RKO (cell line): ENCODE measurements around the gene AOC1.

Source experiments
- DNase-seq: peaks from one replicate; pipeline ENCODE4 v3.0.0-alpha.2; 2016; ENCODE audit warnings: low spot score

The AOC1 gene

DNA sequence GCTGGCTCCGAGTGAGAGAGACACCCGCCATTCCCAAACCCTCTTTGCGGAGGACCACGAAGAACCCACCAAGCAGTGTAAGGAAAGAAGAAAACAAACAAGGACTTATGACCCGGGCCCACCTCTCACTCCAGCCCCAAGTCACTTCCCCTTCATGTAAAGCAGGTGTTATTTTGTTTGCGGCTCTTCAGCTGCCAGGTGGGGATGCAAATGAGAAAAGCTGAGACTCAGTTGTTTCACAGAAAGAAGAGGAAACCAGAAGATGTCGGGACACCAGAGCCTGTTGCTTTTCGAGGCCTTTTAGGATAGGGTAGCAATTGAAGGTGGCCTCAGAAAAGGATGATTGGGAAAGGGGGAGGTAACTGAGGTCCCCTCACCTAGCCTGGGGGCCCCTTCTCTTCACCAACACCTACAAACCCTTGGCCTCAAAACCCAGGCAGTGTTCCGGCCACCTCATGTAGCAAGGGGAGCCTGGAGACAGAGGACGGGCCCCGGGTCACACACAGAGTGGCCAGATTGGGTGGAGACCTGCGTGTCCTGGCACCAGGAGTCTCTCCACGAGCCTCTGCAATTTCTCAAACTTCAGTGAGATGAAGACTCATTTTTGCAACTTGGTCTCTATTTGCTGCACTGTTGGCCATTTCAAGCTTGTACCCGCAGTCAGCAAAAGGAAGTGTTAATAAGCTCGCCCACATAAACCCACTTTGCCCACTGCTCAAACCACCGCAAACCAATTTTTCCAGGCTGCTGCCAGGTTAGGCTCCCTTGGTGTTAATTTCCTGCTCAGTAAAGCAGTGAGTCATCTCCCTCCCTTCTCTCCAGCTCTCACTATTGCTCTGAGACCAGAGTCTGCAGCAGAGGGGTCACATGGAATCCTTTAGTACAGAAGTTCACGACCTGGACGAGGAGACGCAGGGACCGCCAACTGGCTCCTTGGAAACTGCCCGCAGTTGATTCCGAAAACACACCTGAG is 45.5 kb downstream of the AOC1 start:
- no peak for DNase-seq

DNA sequence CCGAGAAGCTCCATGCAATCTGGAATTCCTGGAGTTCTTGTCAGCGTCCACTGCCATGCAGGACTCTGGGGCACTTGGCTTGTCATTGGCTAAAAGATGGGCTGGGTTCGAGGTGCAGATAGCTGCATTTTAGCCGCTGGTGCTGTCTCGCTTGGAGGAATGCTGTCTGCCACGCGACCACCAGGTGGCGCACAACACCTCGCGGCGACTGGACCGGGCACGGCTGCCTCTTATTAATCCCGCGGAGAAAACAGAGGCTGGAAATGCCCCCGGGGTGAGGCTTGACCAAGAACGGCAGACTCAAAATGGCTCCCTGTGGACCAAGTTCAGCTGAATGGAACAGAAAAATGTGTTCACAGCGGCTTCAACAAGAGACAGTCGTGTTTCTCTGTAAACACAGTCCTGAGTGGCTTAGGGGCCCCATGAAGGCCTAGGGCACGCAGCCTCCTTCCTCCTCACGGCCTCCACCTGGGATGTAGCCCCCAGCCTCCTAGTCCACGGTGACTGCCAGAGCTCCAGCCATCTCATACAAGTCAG is 46.2 kb downstream of the AOC1 start:
- DNase-seq = peak; percentile 77

DNA sequence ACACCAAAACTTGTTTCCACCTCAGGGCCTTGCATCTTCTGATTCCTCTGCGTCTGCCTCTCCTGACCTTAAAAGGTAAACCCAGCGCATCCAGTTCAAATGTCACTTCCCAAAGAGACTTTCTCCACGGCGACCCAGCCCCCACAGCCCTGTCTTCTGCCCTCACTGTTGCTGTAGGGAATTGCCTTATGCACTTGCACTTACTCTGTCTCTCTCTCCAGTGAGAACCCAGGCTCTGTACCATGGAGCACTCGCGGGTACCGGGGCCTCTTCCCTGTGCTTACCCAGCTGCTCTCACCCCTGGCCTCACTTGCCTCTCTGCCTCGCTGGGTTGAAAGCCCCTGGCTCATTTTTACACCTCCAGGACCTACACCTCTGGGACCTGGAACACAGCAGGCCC is 48.4 kb downstream of the AOC1 start:
- no peak for DNase-seq

GRCh38 chr7:150901160-150902035 is 49.1 kb downstream of the AOC1 start:
- DNase-seq = no peak

GRCh38 chr7:150902078-150903033 is 50.0 kb downstream of the AOC1 start:
- no peak for DNase-seq

- DNase-seq = peak; percentile 63
Observed at GRCh38 chr7:150903606-150904005, 51.3 kb downstream of the AOC1 start.

DNA sequence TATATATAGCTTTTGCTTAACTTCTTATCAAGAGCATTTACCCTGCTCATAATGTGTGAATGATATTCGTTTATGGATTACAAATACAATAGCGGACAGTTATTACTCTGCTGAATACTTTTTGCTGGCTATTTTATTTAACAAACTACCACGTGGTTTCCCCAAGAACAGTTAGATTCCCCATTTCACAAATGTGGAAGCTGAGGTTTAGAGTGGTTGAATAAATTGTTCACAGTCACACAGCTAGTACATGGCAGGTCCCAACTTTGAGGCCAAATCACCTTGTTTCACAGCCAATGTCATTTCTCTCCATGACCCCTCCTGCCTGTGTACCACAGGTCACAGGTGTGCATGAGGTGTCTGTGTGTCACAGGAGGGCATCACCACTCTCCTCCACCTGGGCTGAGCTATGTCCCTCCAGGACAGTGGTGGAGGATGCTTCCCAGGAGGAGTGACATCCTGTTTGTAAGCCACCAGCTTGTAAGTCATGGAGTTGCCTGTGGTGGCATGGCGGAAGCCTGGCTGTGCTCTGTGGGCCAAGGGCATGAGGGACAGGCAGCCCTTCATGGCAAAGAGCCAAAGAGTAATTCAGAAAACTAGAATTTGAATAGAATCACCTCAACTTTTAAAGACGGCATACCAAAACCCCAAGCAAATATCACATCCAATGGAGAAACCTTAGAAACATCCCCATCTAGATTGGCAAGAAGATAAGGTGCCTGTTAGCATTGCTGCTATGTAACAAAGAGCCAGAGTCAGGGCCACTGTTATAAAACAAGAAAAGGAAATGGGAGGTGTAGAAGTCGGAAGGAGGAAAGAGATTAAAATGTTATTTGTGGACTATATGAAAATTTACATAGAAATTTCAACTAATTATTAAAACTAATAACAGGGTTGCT is 51.9 kb downstream of the AOC1 start:
- DNase-seq = no peak

GRCh38 chr7:150908173-150908572 is 55.9 kb downstream of the AOC1 start:
- DNase-seq = no peak

DNA sequence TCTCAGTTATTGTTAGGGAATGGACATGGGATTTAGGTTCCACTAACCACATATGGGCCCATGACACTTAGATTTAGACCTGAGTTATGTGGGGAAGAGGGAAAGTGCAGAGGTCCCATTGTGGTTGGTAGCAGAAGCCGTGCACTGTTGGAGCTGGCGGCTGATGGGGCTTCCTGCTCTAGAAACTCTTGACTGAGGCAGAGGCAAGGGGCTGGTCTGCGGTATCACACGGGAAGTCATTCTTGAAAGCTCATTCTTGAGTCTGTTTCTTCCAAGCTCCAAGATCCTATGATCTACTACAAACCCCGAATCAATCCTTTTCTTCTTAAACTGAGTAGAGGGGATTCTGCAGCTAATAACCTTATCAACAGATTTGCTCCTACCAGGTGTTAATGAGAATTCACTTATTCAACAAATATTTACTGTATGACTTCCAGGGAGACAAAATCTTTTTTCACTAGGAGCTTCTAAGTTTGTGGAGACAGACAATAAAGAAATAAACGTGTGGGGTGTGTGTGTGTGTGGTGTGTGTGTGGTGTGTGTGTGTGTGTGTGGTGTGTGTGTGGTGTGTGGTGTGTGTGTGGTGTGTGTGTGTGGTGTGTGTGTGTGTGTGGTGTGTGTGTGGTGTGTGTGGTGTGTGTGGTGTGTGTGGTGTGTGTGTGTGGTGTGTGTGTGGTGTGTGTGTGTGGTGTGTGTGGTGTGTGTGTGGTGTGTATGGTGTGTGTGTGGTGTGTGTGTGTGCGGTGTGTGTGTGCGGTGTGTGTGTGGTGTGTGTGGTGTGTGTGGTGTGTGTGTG is 57.1 kb downstream of the AOC1 start:
- no peak for DNase-seq

DNA sequence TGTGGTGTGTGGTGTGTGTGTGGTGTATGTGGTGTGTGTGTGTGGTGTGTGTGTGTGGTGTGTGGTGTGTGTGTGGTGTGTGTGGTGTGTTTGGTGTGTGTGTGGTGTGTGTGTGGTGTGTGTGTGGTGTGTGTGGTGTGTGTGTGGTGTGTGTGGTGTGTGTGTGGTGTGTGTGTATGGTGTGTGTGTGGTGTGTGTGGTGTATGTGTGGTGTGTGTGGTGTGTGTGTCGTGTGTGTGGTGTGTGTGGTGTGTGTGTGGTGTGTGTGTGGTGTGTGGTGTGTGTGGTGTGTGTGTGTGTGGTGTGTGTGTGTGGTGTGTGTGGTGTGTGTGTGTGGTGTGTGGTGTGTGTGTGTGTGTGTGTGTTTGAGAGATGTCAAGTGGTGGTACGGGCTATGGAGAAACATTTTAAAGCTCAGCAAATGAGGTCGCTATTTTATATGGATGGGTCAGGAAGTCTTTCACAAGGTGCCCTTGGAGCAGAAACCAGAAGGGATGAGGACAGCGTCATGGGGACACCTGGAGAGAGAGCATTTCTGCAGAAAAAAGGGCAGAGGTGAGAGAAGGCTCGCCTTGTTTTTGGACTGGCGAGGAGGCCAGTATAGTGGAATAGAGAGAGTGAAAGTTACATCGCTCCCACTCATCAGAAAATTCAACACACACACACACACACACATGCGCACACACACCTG is 58.1 kb downstream of the AOC1 start:
- DNase-seq = peak; percentile 25

DNA sequence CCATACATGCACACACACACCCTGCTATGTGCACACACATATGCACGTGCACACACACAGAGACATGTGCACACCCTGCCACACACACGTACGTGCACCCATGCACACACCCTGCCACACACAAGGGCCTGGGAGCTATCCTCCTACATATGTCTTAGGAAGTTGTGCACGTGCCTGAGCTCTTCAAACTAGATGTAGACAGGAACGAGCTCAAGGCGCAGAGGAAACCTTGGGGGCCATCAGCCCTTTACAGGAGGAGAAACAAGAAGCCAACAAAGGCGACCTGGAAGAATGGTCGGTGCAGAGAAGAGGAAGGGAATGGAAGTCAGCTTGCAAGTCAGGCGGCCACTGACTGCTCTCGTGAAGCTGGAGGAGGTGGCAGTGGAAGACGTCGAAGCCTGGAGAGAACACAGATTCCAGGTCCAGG is 58.7 kb downstream of the AOC1 start:
- DNase-seq = no peak
